Esophagus muscularis mucosa (tissue), 3 donors: Measurements from ENCODE around the gene FCHO2.

ENCODE experiments used
- POLR2AphosphoS5 ChIP-seq, 2 donors: sonication (generic); formaldehyde crosslinking; IDR thresholded peaks; one replicate each; pipeline ENCODE4 v1.6.1; 2017; ENCODE audit warnings: antibody characterized with exemption in 2 of 2
- TF ChIP-seq, protein P1 (sequence below), 3 experiments: fragments of 200-600 bp in 2 of 3; fragments of 450-650 bp in 1 of 3; sonication (generic) in 2 of 3; IDR thresholded peaks; one replicate each; pipeline ENCODE4 v1.5.1; 2017 to 2019; ENCODE audit warnings: antibody characterized with exemption in 3 of 3, mild to moderate bottlenecking in 2 of 3, moderate library complexity in 1 of 3

DNA sequence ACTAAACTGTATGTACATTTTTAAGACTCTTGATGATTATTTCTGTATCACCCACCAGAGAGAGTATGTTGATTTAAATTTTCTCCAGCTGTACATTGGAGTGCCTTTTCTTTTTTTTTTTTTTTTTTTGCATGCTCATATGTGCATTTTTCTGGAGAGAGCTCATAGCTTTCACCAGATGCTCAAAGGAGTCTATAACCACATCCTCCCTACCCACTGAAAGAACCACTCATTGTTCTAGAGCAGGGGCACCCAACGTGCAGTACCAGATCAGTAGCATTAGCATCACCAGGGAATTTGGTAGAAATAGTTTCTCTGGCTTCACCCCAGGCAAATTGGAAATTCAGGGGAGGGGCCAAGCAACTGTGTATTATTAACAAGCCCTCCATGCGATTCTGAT lies 110.6 kb downstream of the FCHO2 start:
- TF ChIP-seq, protein P1, sequence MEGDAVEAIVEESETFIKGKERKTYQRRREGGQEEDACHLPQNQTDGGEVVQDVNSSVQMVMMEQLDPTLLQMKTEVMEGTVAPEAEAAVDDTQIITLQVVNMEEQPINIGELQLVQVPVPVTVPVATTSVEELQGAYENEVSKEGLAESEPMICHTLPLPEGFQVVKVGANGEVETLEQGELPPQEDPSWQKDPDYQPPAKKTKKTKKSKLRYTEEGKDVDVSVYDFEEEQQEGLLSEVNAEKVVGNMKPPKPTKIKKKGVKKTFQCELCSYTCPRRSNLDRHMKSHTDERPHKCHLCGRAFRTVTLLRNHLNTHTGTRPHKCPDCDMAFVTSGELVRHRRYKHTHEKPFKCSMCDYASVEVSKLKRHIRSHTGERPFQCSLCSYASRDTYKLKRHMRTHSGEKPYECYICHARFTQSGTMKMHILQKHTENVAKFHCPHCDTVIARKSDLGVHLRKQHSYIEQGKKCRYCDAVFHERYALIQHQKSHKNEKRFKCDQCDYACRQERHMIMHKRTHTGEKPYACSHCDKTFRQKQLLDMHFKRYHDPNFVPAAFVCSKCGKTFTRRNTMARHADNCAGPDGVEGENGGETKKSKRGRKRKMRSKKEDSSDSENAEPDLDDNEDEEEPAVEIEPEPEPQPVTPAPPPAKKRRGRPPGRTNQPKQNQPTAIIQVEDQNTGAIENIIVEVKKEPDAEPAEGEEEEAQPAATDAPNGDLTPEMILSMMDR (IDR thresholded peaks at IDR 0.05), result no peak
- TF ChIP-seq POLR2AphosphoS5 (IDR thresholded peaks at IDR 0.05), result no peak
